HepG2 (cell line): ENCODE results near the gene CHMP1A. TPM values are rescaled to one million over a fixed set of nuclear protein-coding genes. Genes with fewer than 3 reads are reported as not detected.

Source experiments
- ATAC-seq: fragments of 200-7000 bp; cut with Tn5 transposase; 3 replicates; pipeline ENCODE4 v1.9.1; 2020; ENCODE audit warnings: mild to moderate bottlenecking, moderate library complexity
- BruUV-seq: library from RNA; stranded (reverse); fragments of 400-500 nt; replicated peaks from 2 replicates; lab custom pipeline; 2021; lab: Mats Ljungman, UMichigan
- CTCF ChIA-PET: fragments of 300-600 bp; formaldehyde crosslinking; extraction: SDS; loops from one replicate; lab custom pipeline; 2021; ENCODE audit warnings: low total read pairs, inconsistent platforms, low intra/inter-chr PET ratio; lab: Yijun Ruan, JAX
- POLR2A ChIA-PET: fragments of 350-600 bp; sonication (Branson Sonifier 250); formaldehyde crosslinking; loops from one replicate; lab custom pipeline; 2020; ENCODE audit warnings: antibody characterized with exemption, inconsistent platforms; lab: Yijun Ruan, JAX
- DNase-seq: peaks from one replicate; pipeline ENCODE4 v3.0.0-alpha.2; 2015; ENCODE audit warnings: low spot score
- FAIRE-seq: peaks from 3 replicates; lab custom pipeline; 2011; peaks lifted over from hg19 to GRCh38; lab: Jason Lieb, UNC
- H2AFZ ChIP-seq: one replicate; pipeline ENCODE4 v1.6.1; 2011; ENCODE audit warnings: low read length, inconsistent platforms
- H3K27ac ChIP-seq: fragments of 300-600 bp; 3 replicates; pipeline ENCODE4 v1.8.0; 2011; ENCODE audit warnings: mixed run types, mild to moderate bottlenecking, mixed read lengths, low read length, inconsistent platforms; ENCODE audit not compliant: insufficient read depth; ENCODE audit errors: extremely low read length
- H3K27me3 ChIP-seq, 2 experiments: fragments of 200-600 bp in 1 of 2; 2 replicates in 1 of 2; 3 replicates in 1 of 2; pipeline versions ENCODE4 v1.6.0 to v1.8.0; 2011; ENCODE audit warnings: low read length in 2 of 2, mild to moderate bottlenecking in 2 of 2, moderate library complexity in 2 of 2, inconsistent platforms in 1 of 2; ENCODE audit not compliant: insufficient read depth in 2 of 2, control insufficient read depth in 1 of 2
- H3K36me3 ChIP-seq, 2 experiments: fragments of 200-600 bp in 1 of 2; replicated peaks in 1 of 2; 2 replicates in 1 of 2; 3 replicates in 1 of 2; pipeline versions ENCODE4 v1.5.1 to v1.8.0; 2011; ENCODE audit warnings: low read length in 2 of 2, inconsistent platforms in 1 of 2; ENCODE audit not compliant: insufficient read depth in 2 of 2, control insufficient read depth in 1 of 2
- H3K4me1 ChIP-seq: 2 replicates; pipeline ENCODE4 v1.5.1; 2012; ENCODE audit warnings: low read length, inconsistent platforms; ENCODE audit not compliant: insufficient read depth
- H3K4me2 ChIP-seq: 2 replicates; pipeline ENCODE4 v1.6.0; 2011; ENCODE audit warnings: low read depth, low read length, inconsistent platforms
- H3K4me3 ChIP-seq, 3 experiments: fragments of 200-600 bp in 1 of 3; sonication (generic), shearing (Covaris generic) in 1 of 3; replicated peaks in 1 of 3; 2 replicates each; pipeline ENCODE4 v1.5.1; 2011 to 2016; ENCODE audit warnings: low read length in 3 of 3, inconsistent platforms in 2 of 3, low read depth in 2 of 3, mild to moderate bottlenecking in 2 of 3, control low read depth in 1 of 3, mixed read lengths in 1 of 3; ENCODE audit not compliant: insufficient read depth in 1 of 3
- H3K79me2 ChIP-seq: one replicate; pipeline ENCODE4 v1.6.1; 2011; ENCODE audit warnings: low read length, inconsistent platforms; ENCODE audit not compliant: insufficient read depth
- H3K9ac ChIP-seq: 2 replicates; pipeline ENCODE4 v1.6.0; 2011; ENCODE audit warnings: mild to moderate bottlenecking, low read depth, low read length, inconsistent platforms; ENCODE audit not compliant: insufficient read depth
- H3K9me3 ChIP-seq: 2 replicates; pipeline ENCODE4 v1.5.1; 2012; ENCODE audit warnings: mild to moderate bottlenecking, low read length
- H4K20me1 ChIP-seq: 2 replicates; pipeline ENCODE4 v1.6.0; 2011; ENCODE audit warnings: inconsistent platforms, mild to moderate bottlenecking, low read length, moderate library complexity; ENCODE audit not compliant: insufficient read depth
- ATF4 ChIP-seq, 2 experiments: fragments of 450-650 bp in 1 of 2; sonication (generic) in 1 of 2; formaldehyde crosslinking; IDR thresholded peaks; 2 replicates each; pipeline versions ENCODE4 v1.5.0 to v1.8.0; 2020 to 2022; ENCODE audit warnings: mild to moderate bottlenecking in 1 of 2, missing genetic modification reagents in 1 of 2
- DDIT3 ChIP-seq: sonication (generic); formaldehyde crosslinking; IDR thresholded peaks from 2 replicates; pipeline ENCODE4 v1.4.0; 2020; ENCODE audit warnings: mild to moderate bottlenecking, missing genetic modification reagents
- E2F5 ChIP-seq: sonication (generic); formaldehyde crosslinking; conservative IDR thresholded peaks from 2 replicates; pipeline ENCODE4 v1.4.0; 2020; ENCODE audit warnings: missing genetic modification reagents
- GLI4 ChIP-seq: sonication (generic); formaldehyde crosslinking; IDR thresholded peaks from 2 replicates; pipeline ENCODE4 v1.5.1; 2020; ENCODE audit warnings: missing genetic modification reagents, mild to moderate bottlenecking, moderate library complexity, borderline replicate concordance
- IKZF1 ChIP-seq: fragments of 450-650 bp; IDR thresholded peaks from 2 replicates; pipeline ENCODE4 v1.7.1; 2016
- NFIB ChIP-seq: sonication (generic); formaldehyde crosslinking; IDR thresholded peaks from 2 replicates; pipeline ENCODE4 v1.9.0; 2021; ENCODE audit warnings: missing genetic modification reagents, mild to moderate bottlenecking, borderline replicate concordance
- ZHX2 ChIP-seq, 2 experiments: sonication (generic) in 1 of 2; formaldehyde crosslinking in 1 of 2; IDR thresholded peaks; 2 replicates each; pipeline versions ENCODE4 v1.6.1 to v1.9.0; 2014 to 2022; ENCODE audit warnings: antibody characterized with exemption in 1 of 2, borderline replicate concordance in 1 of 2, inconsistent platforms in 1 of 2, low read depth in 1 of 2, missing genetic modification reagents in 1 of 2
- ZNF17 ChIP-seq: sonication (generic); formaldehyde crosslinking; IDR thresholded peaks from 2 replicates; pipeline ENCODE4 v1.5.0; 2020; ENCODE audit warnings: mild to moderate bottlenecking, missing genetic modification reagents
- ZNF530 ChIP-seq: sonication (generic); formaldehyde crosslinking; IDR thresholded peaks from 2 replicates; pipeline ENCODE4 v1.5.0; 2020; ENCODE audit warnings: low read depth, mild to moderate bottlenecking, missing genetic modification reagents
- ZNF543 ChIP-seq: sonication (generic); formaldehyde crosslinking; IDR thresholded peaks from 2 replicates; pipeline ENCODE4 v1.4.0; 2020; ENCODE audit warnings: mild to moderate bottlenecking, missing genetic modification reagents
- ZUFSP ChIP-seq: sonication (generic); formaldehyde crosslinking; IDR thresholded peaks from 2 replicates; pipeline ENCODE4 v1.9.0; 2021; ENCODE audit warnings: missing genetic modification reagents, mild to moderate bottlenecking, borderline replicate concordance
- WGBS: methylation state at CpG from one replicate; pipeline ENCODE4 v1.1.6; 2017; ENCODE audit warnings: low lambda C conversion rate; 5-methylcytosine and 5-hydroxymethylcytosine counted together
- in situ Hi-C: cut with HindIII; loops from 2 replicates; pipeline ENCODE4 v1.10.0; 2017; ENCODE audit warnings: low pct_unique_long_range_greater_than_20kb; ENCODE audit not compliant: extremely low pct_ligation_motif_present
- intact Hi-C: fragments of 100-400 bp; cut with micrococcal nuclease; formaldehyde crosslinking; loops from one replicate; pipeline ENCODE4 v1.10.0; 2022; ENCODE audit not compliant: unreplicated experiment
- polyA plus RNA-seq, 8 experiments: library from polyadenylated mRNA; depleted of rRNA in 3 of 8; stranded (reverse) in 7 of 8; unstranded in 1 of 8; fragments of >200 nt; fragmentation: Illumina TruSeq in 4 of 8; extraction: Trizol in 4 of 8; gene quantifications; 2 replicates each; pipeline versions ENCODE4 v1.2.1 to v1.2.3, GENCODE V29; 2011 to 2016; ENCODE audit warnings: low read depth in 4 of 8, missing spikeins in 1 of 8, mixed read lengths in 1 of 8; ENCODE audit not compliant: insufficient read depth in 1 of 8
- total RNA-seq, 5 experiments: library from RNA; depleted of rRNA; stranded (reverse); fragments of >200 nt; fragmentation: Illumina TruSeq; extraction: Trizol; gene quantifications; 2 replicates each; pipeline ENCODE4 v1.2.3, GENCODE V29; 2016; ENCODE audit warnings: low read depth in 1 of 5

The CHMP1A gene
- total and polyA plus RNA-seq, 2 of the 13 experiments (the other 11 are each of a cell fraction or from before 2014, with no cell fraction given), result 69.4 to 73.3 TPM

- peak overlapping the region; percentile 71 to 89 (median 84) for H3K4me3 ChIP-seq
- FAIRE-seq, result no peak
- peak overlapping the region; percentile 83 for H3K9ac ChIP-seq
- intact Hi-C loops (loop anchor here (2.0 to 10.0 kb wide), 4 partner anchors 14 to 216 kb away; partner anchors contain the start of genes CDK10, MC1R and SPIRE2), in situ Hi-C loops (loop anchor here (5.0 kb wide), 1 partner anchor 44 kb away; the partner anchor contains the start of genes CHMP1A and SPATA33)
- H2AFZ ChIP-seq, result no peak overlapping the region
- H3K27ac ChIP-seq, result peak overlapping the region; percentile 82
- H3K4me2 ChIP-seq, result peak overlapping the region; percentile 99
- no peaks in the 10 kb centered on the region for H3K9me3 ChIP-seq
- peaks cover 38% of the 10 kb centered on the region for H3K4me1 ChIP-seq
- peak; percentile 60 for DNase-seq
- H3K36me3 ChIP-seq, result peaks cover 5 to 14% of the 10 kb centered on the region in 2 experiments; a peak in 2 of 5 replicates
- peaks cover 2% of the 10 kb centered on the region for H3K79me2 ChIP-seq
- H4K20me1 ChIP-seq, result no peaks in the 10 kb centered on the region
- TSS peak; percentile 62 for BruUV-seq
- no peaks in the 10 kb centered on the region for H3K27me3 ChIP-seq
- ChIA-PET POLR2A (interaction anchor here (0.7 to 3.0 kb wide), 23 partner anchors 9 to 222 kb away, joined by 3 to 32 read pairs (median 5); partner anchors contain the start of genes CDK10, CHMP1A, FANCA and MC1R), CTCF (interaction anchor here (1.2 to 1.4 kb wide), 2 partner anchors 14 to 92 kb away, joined by 3 to 4 read pairs; no protein-coding TSS in a partner anchor)
- peak; percentile 67 for ATAC-seq
- WGBS, result 12% methylated on average over 10 of the region's 78 CpGs
- no peak for TF ChIP-seq ZNF543 (CRISPR knock-in tag)
- TF ChIP-seq GLI4, result no peak
- no peak for TF ChIP-seq ZNF17 (CRISPR knock-in tag)
- TF ChIP-seq ZUFSP (CRISPR knock-in tag), result no peak
- TF ChIP-seq NFIB, result no peak
- TF ChIP-seq ZNF530 (CRISPR knock-in tag), result 0 out of 2 replicates have a peak, but pooled peaks have one; percentile 19
- TF ChIP-seq IKZF1, result no peak
- no peak for TF ChIP-seq DDIT3 (CRISPR knock-in tag)
- TF ChIP-seq ATF4 (CRISPR knock-in tag; IDR thresholded peaks at IDR 0.05), result no peak
- TF ChIP-seq ZHX2 (IDR thresholded peaks at IDR 0.05; ENCODE audit: low read depth), result no peak
- no peak for TF ChIP-seq ZHX2 (CRISPR knock-in tag; IDR thresholded peaks at IDR 0.05; ENCODE audit: borderline replicate concordance)
- no peak; the same call in 1 of the 2 replicates for TF ChIP-seq E2F5 (CRISPR knock-in tag)
Measured at GRCh38 chr16:89700649-89701424, 43.3 kb upstream of the CHMP1A start.
